ENCODE results near the gene PCDHGA10.

Gene PCDHGA10

GRCh38 chr5:141412854-141413539, at the start of gene PCDHGA10:
PCDHGA10 (plus strand) TSS chr5:141412987; CDS start chr5:141413176, 189 bp downstream.
- peak; percentile 74 for TF ChIP-seq CTCF (IDR thresholded peaks at IDR 0.05; ENCODE audit: insufficient read depth, low read depth, low read length, missing control alignments)
- peak within 1 kb of the TSS; percentile 55 for H3K4me3 ChIP-seq (ENCODE audit: low read length)
- DNase-seq (ENCODE audit: low read depth): peak; percentile 79

- TF ChIP-seq CTCF (IDR thresholded peaks at IDR 0.05; ENCODE audit: insufficient read depth, low read depth, low read length, missing control alignments): no peak
- H3K4me3 ChIP-seq (ENCODE audit: low read length): no peak within 1 kb of the TSS
- no peak for DNase-seq (ENCODE audit: low read depth)
Observed at GRCh38 chr5:141363952-141364660, 48.7 kb upstream of the PCDHGA10 start, which contains the start of gene PCDHGA5. PCDHGA5 (plus strand) TSS chr5:141364162; CDS start chr5:141364331, 169 bp downstream.

- TF ChIP-seq CTCF (IDR thresholded peaks at IDR 0.05; ENCODE audit: insufficient read depth, low read depth, low read length, missing control alignments): no peak
- DNase-seq (ENCODE audit: low read depth): no peak
- H3K4me3 ChIP-seq (ENCODE audit: low read length): no peak overlapping the region
Observed at GRCh38 chr5:141366016-141366896, 46.5 kb upstream of the PCDHGA10 start.

- peak within 1 kb of the TSS; percentile 30 for H3K4me3 ChIP-seq (ENCODE audit: low read length)
- DNase-seq (ENCODE audit: low read depth): peak; percentile 34
- TF ChIP-seq CTCF (IDR thresholded peaks at IDR 0.05; ENCODE audit: insufficient read depth, low read depth, low read length, missing control alignments): peak; percentile 47
Observed at GRCh38 chr5:141369994-141370848, 42.6 kb upstream of the PCDHGA10 start, which contains the start of gene PCDHGB3. PCDHGB3 (plus strand) TSS chr5:141370242; CDS start chr5:141370395, 153 bp downstream.

- DNase-seq (ENCODE audit: low read depth): no peak
- no peak for TF ChIP-seq CTCF (IDR thresholded peaks at IDR 0.05; ENCODE audit: insufficient read depth, low read depth, low read length, missing control alignments)
- H3K4me3 ChIP-seq (ENCODE audit: low read length): no peak overlapping the region
Observed at GRCh38 chr5:141371572-141372475, 41.0 kb upstream of the PCDHGA10 start.
